Activated T-cell treated with anti-CD3 and anti-CD28 coated beads, Interleukin-2, amount 50 U/mL, for 72 hours (primary cell): ENCODE results near the gene HSPA4L. TPM values are rescaled to one million over a fixed set of nuclear protein-coding genes. Genes with fewer than 3 reads are reported as not detected.

Source experiments
- total RNA-seq, 2 donors: library from RNA; stranded (reverse); gene quantifications; one replicate each; pipeline ENCODE4 v1.2.3, GENCODE V29; 2022

HSPA4L gene
- total RNA-seq, 2 donors from 2014 or later = 2.2 to 2.5 TPM

Other genes with a start within 250 kb of the HSPA4L start
- under 1 TPM; 0.12 to 0.60 TPM for gene INTU, start 149.4 kb upstream of the HSPA4L start, total RNA-seq
- not detected for gene SLC25A31, start 51.9 kb upstream of the HSPA4L start, total RNA-seq
- gene PLK4, start 98.6 kb downstream of the HSPA4L start, total RNA-seq = 10 to 100 TPM; 44.7 to 51.0 TPM
- 10 to 100 TPM; 19.3 to 21.2 TPM for gene MFSD8, start 182.9 kb downstream of the HSPA4L start, total RNA-seq
- gene ABHD18, start 183.1 kb downstream of the HSPA4L start, total RNA-seq = 10 to 100 TPM; 21.7 to 28.0 TPM